Fibroblast of lung (primary cell): Measurements from ENCODE around the gene DUOX2. TPM values are rescaled to one million over a fixed set of nuclear protein-coding genes. Genes with fewer than 3 reads are reported as not detected.

Source experiments
- DNase-seq, 2 donors: peaks; one replicate each; pipeline versions ENCODE4 v3.0.0 to v3.0.0-alpha.2; 2010; ENCODE audit warnings: low read depth in 2 of 2
- H2AFZ ChIP-seq: 2 replicates; pipeline ENCODE4 v1.5.1; 2012; ENCODE audit warnings: low read length, control low read depth, inconsistent platforms
- H3K27ac ChIP-seq: 2 replicates; pipeline ENCODE4 v1.5.1; 2011; ENCODE audit warnings: low read length, control low read depth; ENCODE audit not compliant: insufficient read depth
- H3K27me3 ChIP-seq: 2 replicates; pipeline ENCODE4 v1.5.1; 2011; ENCODE audit warnings: mild to moderate bottlenecking, low read length; ENCODE audit not compliant: control insufficient read depth, insufficient read depth
- H3K36me3 ChIP-seq: 2 replicates; pipeline ENCODE4 v1.5.1; 2011; ENCODE audit warnings: low read length; ENCODE audit not compliant: control insufficient read depth, insufficient read depth
- H3K4me1 ChIP-seq: 2 replicates; pipeline ENCODE4 v1.5.1; 2011; ENCODE audit warnings: low read length; ENCODE audit not compliant: control insufficient read depth, insufficient read depth; ENCODE audit errors: extremely low read depth
- H3K4me2 ChIP-seq: 2 replicates; pipeline ENCODE4 v1.5.1; 2011; ENCODE audit warnings: low read length, control low read depth; ENCODE audit not compliant: insufficient read depth; ENCODE audit errors: extremely low read depth
- H3K4me3 ChIP-seq, 4 experiments: fragments of 200-600 bp in 1 of 4; sonication (generic) in 1 of 4; replicated peaks in 1 of 4; 2 replicates each; pipeline ENCODE4 v1.5.1; 2011 to 2016; ENCODE audit warnings: low read length in 4 of 4, low read depth in 3 of 4, mild to moderate bottlenecking in 3 of 4, control low read depth in 2 of 4, inconsistent platforms in 1 of 4, mixed read lengths in 1 of 4; ENCODE audit not compliant: insufficient read depth in 1 of 4; ENCODE audit errors: control extremely low read depth in 1 of 4
- H3K79me2 ChIP-seq: 2 replicates; pipeline ENCODE4 v1.5.1; 2012; ENCODE audit warnings: mild to moderate bottlenecking, low read length, inconsistent platforms; ENCODE audit not compliant: control insufficient read depth, insufficient read depth
- H3K9ac ChIP-seq: 2 replicates; pipeline ENCODE4 v1.5.1; 2011; ENCODE audit warnings: mild to moderate bottlenecking, low read length, control low read depth; ENCODE audit not compliant: insufficient read depth
- H3K9me3 ChIP-seq: 2 replicates; pipeline ENCODE4 v1.5.1; 2012; ENCODE audit warnings: low read depth, low read length; ENCODE audit not compliant: control insufficient read depth, insufficient read depth
- H4K20me1 ChIP-seq: 2 replicates; pipeline ENCODE4 v1.5.1; 2011; ENCODE audit warnings: low read length; ENCODE audit not compliant: control insufficient read depth, insufficient read depth; ENCODE audit errors: extremely low read depth
- CTCF ChIP-seq, 2 donors: IDR thresholded peaks in 1 of 2; conservative IDR thresholded peaks in 1 of 2; 1 replicate in 1 of 2; 2 replicates in 1 of 2; pipeline ENCODE4 v1.5.1; 2011 to 2012; ENCODE audit warnings: low read length in 2 of 2, control low read depth in 1 of 2, inconsistent platforms in 1 of 2, low read depth in 1 of 2, mild to moderate bottlenecking in 1 of 2
- EZH2 ChIP-seq: IDR thresholded peaks from 2 replicates; pipeline ENCODE4 v1.5.1; 2012; ENCODE audit warnings: low read length, control low read depth, mild to moderate bottlenecking; ENCODE audit errors: missing control alignments
- polyA plus RNA-seq, 2 donors: library from polyadenylated mRNA; depleted of rRNA in 1 of 2; stranded (reverse) in 1 of 2; unstranded in 1 of 2; fragments of >200 nt; gene quantifications; 2 replicates each; pipeline ENCODE4 v1.2.1, GENCODE V29; 2011 to 2012; ENCODE audit warnings: missing spikeins in 1 of 2
- total RNA-seq: library from RNA; depleted of rRNA; stranded (reverse); fragments of >200 nt; gene quantifications from 2 replicates; pipeline ENCODE4 v1.2.1, GENCODE V29; 2014

The DUOX2 gene
- total and polyA plus RNA-seq, 2 donors (not counting 1 experiment from before 2014, with no cell fraction given): not detected

- H3K9me3 ChIP-seq: no peaks in the 10 kb centered on the region
- no peaks in the 10 kb centered on the region for H3K4me1 ChIP-seq
- TF ChIP-seq EZH2 (no peak), CTCF (conservative IDR thresholded peaks at IDR 0.05 in 1 of 2, IDR thresholded peaks at IDR 0.05 in 1 of 2; ENCODE audit: low read depth in 1 of 2, low read length in 2 of 2) (no peak)
- H3K27me3 ChIP-seq: no peaks in the 10 kb centered on the region
- H3K36me3 ChIP-seq: no peaks in the 10 kb centered on the region
- H3K9ac ChIP-seq: no peak overlapping the region
- no peaks in the 10 kb centered on the region for H3K79me2 ChIP-seq
- H2AFZ ChIP-seq: no peak overlapping the region
- no peaks in the 10 kb centered on the region for H4K20me1 ChIP-seq
- DNase-seq: no peak
- no peak overlapping the region for H3K4me3 ChIP-seq
- no peak overlapping the region for H3K4me2 ChIP-seq
- no peak overlapping the region for H3K27ac ChIP-seq
Measured at GRCh38 chr15:45155739-45156138, 41.8 kb upstream of the DUOX2 start.

- DNase-seq: no peak
- no peak overlapping the region for H3K9ac ChIP-seq
- TF ChIP-seq CTCF (conservative IDR thresholded peaks at IDR 0.05 in 1 of 2, IDR thresholded peaks at IDR 0.05 in 1 of 2; ENCODE audit: low read depth in 1 of 2, low read length in 2 of 2): no peak
- TF ChIP-seq EZH2: no peak
Measured at GRCh38 chr15:45151998-45152828, 38.2 kb upstream of the DUOX2 start.

GRCh38 chr15:45150997-45151396 lies 37.0 kb upstream of the DUOX2 start:
- H3K4me1 ChIP-seq: no peaks in the 10 kb centered on the region
- DNase-seq: no peak
- no peaks in the 10 kb centered on the region for H4K20me1 ChIP-seq
- no peak overlapping the region for H3K27ac ChIP-seq
- no peaks in the 10 kb centered on the region for H3K36me3 ChIP-seq
- TF ChIP-seq EZH2 (no peak), CTCF (conservative IDR thresholded peaks at IDR 0.05 in 1 of 2, IDR thresholded peaks at IDR 0.05 in 1 of 2; ENCODE audit: low read depth in 1 of 2, low read length in 2 of 2) (no peak)
- H3K9ac ChIP-seq: no peak overlapping the region
- no peak overlapping the region for H2AFZ ChIP-seq
- no peaks in the 10 kb centered on the region for H3K79me2 ChIP-seq
- H3K4me3 ChIP-seq: no peak overlapping the region
- no peaks in the 10 kb centered on the region for H3K27me3 ChIP-seq
- no peak overlapping the region for H3K4me2 ChIP-seq
- H3K9me3 ChIP-seq: no peaks in the 10 kb centered on the region

More at GRCh38 chr15:45151998-45152828, 38.2 kb upstream of the DUOX2 start:
- H2AFZ ChIP-seq: no peak overlapping the region
- no peak overlapping the region for H3K4me3 ChIP-seq
- no peaks in the 10 kb centered on the region for H3K36me3 ChIP-seq
- no peaks in the 10 kb centered on the region for H3K9me3 ChIP-seq
- H3K27me3 ChIP-seq: no peaks in the 10 kb centered on the region
- H4K20me1 ChIP-seq: no peaks in the 10 kb centered on the region
- H3K27ac ChIP-seq: no peak overlapping the region
- no peaks in the 10 kb centered on the region for H3K79me2 ChIP-seq
- no peak overlapping the region for H3K4me2 ChIP-seq
- H3K4me1 ChIP-seq: no peaks in the 10 kb centered on the region
